IMR-90 (cell line): Measurements from ENCODE around the gene SLC5A11. TPM values are rescaled to one million over a fixed set of nuclear protein-coding genes. Genes with fewer than 3 reads are reported as not detected.

Experiments used
- ATAC-seq: fragments of 200-7000 bp; cut with Tn5 transposase; 2 replicates; pipeline ENCODE4 v1.9.1; 2020; ENCODE audit warnings: low read depth, mild to moderate bottlenecking, moderate library complexity
- BruUV-seq: library from RNA; stranded (reverse); fragments of 400-500 nt; replicated peaks from 2 replicates; lab custom pipeline; 2021; lab: Mats Ljungman, UMichigan
- CTCF ChIA-PET: fragments of 300-600 bp; formaldehyde crosslinking; extraction: SDS; loops from one replicate; lab custom pipeline; 2021; ENCODE audit warnings: antibody characterized with exemption; lab: Yijun Ruan, JAX
- POLR2A ChIA-PET: fragments of 300-600 bp; sonication (Branson Sonifier 250); formaldehyde crosslinking; loops from one replicate; lab custom pipeline; 2022; ENCODE audit warnings: antibody characterized with exemption; ENCODE audit not compliant: unreplicated experiment; lab: Charles Lee
- DNase-seq: peaks from one replicate; pipeline ENCODE4 v3.0.0; 2013
- H2AFZ ChIP-seq: replicated peaks from 2 replicates; pipeline ENCODE3; 2013; ENCODE audit warnings: low read length, mild to moderate bottlenecking; ENCODE audit not compliant: poor library complexity
- H2AK5ac ChIP-seq: 2 replicates; pipeline ENCODE4 v1.6.1; 2013; ENCODE audit warnings: low read depth, low read length, inconsistent platforms
- H2AK9ac ChIP-seq: replicated peaks from 2 replicates; pipeline ENCODE3; 2013; ENCODE audit warnings: mild to moderate bottlenecking, low read depth, low read length, moderate library complexity; ENCODE audit not compliant: poor library complexity
- H2BK120ac ChIP-seq: 2 replicates; pipeline ENCODE4 v1.6.1; 2013; ENCODE audit warnings: low read depth, low read length, inconsistent platforms
- H2BK15ac ChIP-seq: 3 replicates; pipeline ENCODE4 v1.6.1; 2013; ENCODE audit warnings: low read depth, low read length, inconsistent platforms
- H2BK20ac ChIP-seq: 2 replicates; pipeline ENCODE4 v1.6.1; 2013; ENCODE audit warnings: low read depth, mild to moderate bottlenecking, inconsistent platforms, low read length, moderate library complexity
- H2BK5ac ChIP-seq: 2 replicates; pipeline ENCODE4 v1.6.1; 2013; ENCODE audit warnings: mild to moderate bottlenecking, low read depth, low read length, inconsistent platforms; ENCODE audit not compliant: poor library complexity, severe bottlenecking
- H3K14ac ChIP-seq: replicated peaks from 2 replicates; pipeline ENCODE4 v1.6.1; 2013; ENCODE audit warnings: low read depth, low read length, inconsistent platforms
- H3K18ac ChIP-seq: 2 replicates; pipeline ENCODE4 v1.6.1; 2013; ENCODE audit warnings: low read depth, low read length, control low read depth
- H3K23ac ChIP-seq: 2 replicates; pipeline ENCODE4 v1.6.1; 2013; ENCODE audit warnings: low read depth, low read length, inconsistent platforms
- H3K27ac ChIP-seq: 2 replicates; pipeline ENCODE4 v1.5.1; 2013; ENCODE audit warnings: mild to moderate bottlenecking, control low read depth, low read length; ENCODE audit not compliant: insufficient read depth
- H3K27me3 ChIP-seq: 2 replicates; pipeline ENCODE4 v1.6.1; 2013; ENCODE audit warnings: low read length; ENCODE audit not compliant: control insufficient read depth, insufficient read depth
- H3K36me3 ChIP-seq: 2 replicates; pipeline ENCODE4 v1.6.1; 2013; ENCODE audit warnings: low read length, mixed read lengths; ENCODE audit not compliant: control insufficient read depth, insufficient read depth
- H3K4ac ChIP-seq: 2 replicates; pipeline ENCODE4 v1.6.1; 2013; ENCODE audit warnings: low read depth, low read length, inconsistent platforms
- H3K4me1 ChIP-seq: 2 replicates; pipeline ENCODE4 v1.6.1; 2013; ENCODE audit warnings: low read length, mixed read lengths; ENCODE audit not compliant: control insufficient read depth, insufficient read depth
- H3K4me2 ChIP-seq: 2 replicates; pipeline ENCODE4 v1.6.1; 2013; ENCODE audit warnings: low read depth, mild to moderate bottlenecking, control low read depth, low read length, moderate library complexity
- H3K4me3 ChIP-seq: 2 replicates; pipeline ENCODE4 v1.5.1; 2013; ENCODE audit warnings: low read depth, mild to moderate bottlenecking, control low read depth, low read length, moderate library complexity; ENCODE audit not compliant: insufficient read depth
- H3K56ac ChIP-seq: 2 replicates; pipeline ENCODE4 v1.6.1; 2013; ENCODE audit warnings: low read length, inconsistent platforms; ENCODE audit not compliant: insufficient read depth; ENCODE audit errors: extremely low read depth
- H3K79me1 ChIP-seq, 2 experiments: 2 replicates each; pipeline ENCODE4 v1.6.1; 2013; ENCODE audit warnings: low read length in 2 of 2, inconsistent platforms in 1 of 2, low read depth in 1 of 2
- H3K9ac ChIP-seq: 2 replicates; pipeline ENCODE4 v1.6.1; 2013; ENCODE audit warnings: low read depth, low read length, control low read depth
- H3K9me1 ChIP-seq: 2 replicates; pipeline ENCODE4 v1.6.1; 2013; ENCODE audit warnings: low read length, inconsistent platforms; ENCODE audit not compliant: insufficient read depth
- H3K9me3 ChIP-seq: 2 replicates; pipeline ENCODE4 v1.6.1; 2013; ENCODE audit warnings: low read length; ENCODE audit not compliant: control insufficient read depth, insufficient read depth
- H4K20me1 ChIP-seq: 2 replicates; pipeline ENCODE4 v1.6.1; 2013; ENCODE audit warnings: low read length, inconsistent platforms; ENCODE audit not compliant: insufficient read depth
- H4K5ac ChIP-seq: 2 replicates; pipeline ENCODE4 v1.6.1; 2013; ENCODE audit warnings: mild to moderate bottlenecking, low read depth, low read length, control low read depth
- H4K8ac ChIP-seq, 2 experiments: 2 replicates each; pipeline ENCODE4 v1.6.1; 2013; ENCODE audit warnings: low read depth in 2 of 2, low read length in 2 of 2, control low read depth in 1 of 2, inconsistent platforms in 1 of 2
- H4K91ac ChIP-seq: 2 replicates; pipeline ENCODE4 v1.6.1; 2013; ENCODE audit warnings: low read depth, low read length, inconsistent platforms; ENCODE audit not compliant: insufficient read depth
- CEBPB ChIP-seq: IDR thresholded peaks from 2 replicates; pipeline ENCODE4 v1.6.1; 2012; ENCODE audit warnings: low read depth, low read length, improper control_type of control experiment
- FOS ChIP-seq: fragments of 150-350 bp; IDR thresholded peaks from 2 replicates; pipeline ENCODE4 v1.6.1; 2016; ENCODE audit warnings: low read depth, low read length
- MAFK ChIP-seq: IDR thresholded peaks from 2 replicates; pipeline ENCODE4 v1.6.1; 2012; ENCODE audit warnings: low read depth, low read length, improper control_type of control experiment
- MXI1 ChIP-seq: IDR thresholded peaks from 2 replicates; pipeline ENCODE4 v1.6.1; 2012; ENCODE audit warnings: low read depth, mild to moderate bottlenecking, low read length, moderate library complexity, borderline replicate concordance
- RFX5 ChIP-seq: IDR thresholded peaks from 2 replicates; pipeline ENCODE4 v1.8.0; 2012; ENCODE audit warnings: low read depth, mild to moderate bottlenecking, low read length, moderate library complexity
- WGBS, 2 experiments: methylation state at CpG; one replicate each; pipeline versions ENCODE4 v1.1.5 to v1.1.7; 2013; ENCODE audit warnings: missing lambda C conversion rate in 2 of 2; ENCODE audit not compliant: insufficient read length in 1 of 2; ENCODE audit errors: extremely low coverage in 2 of 2; 5-methylcytosine and 5-hydroxymethylcytosine counted together
- dilution Hi-C: fragments of 300-500 bp; cut with HindIII; formaldehyde crosslinking; loops from one replicate; pipeline ENCODE4 v1.14.3; 2018; ENCODE audit warnings: low sequenced_read_pairs; ENCODE audit not compliant: unreplicated experiment
- in situ Hi-C: fragments of 300-500 bp; cut with MboI; formaldehyde crosslinking; loops from 3 replicates; pipeline ENCODE4 v1.14.3; 2019; ENCODE audit warnings: low sequenced_read_pairs, inconsistent platforms, mixed read lengths
- intact Hi-C: fragments of 100-400 bp; cut with micrococcal nuclease; formaldehyde crosslinking; loops from 2 replicates; pipeline ENCODE4 v1.10.0; 2022
- polyA plus RNA-seq, 3 experiments: library from polyadenylated mRNA; depleted of rRNA; stranded (reverse); fragments of >200 nt; gene quantifications; 2 replicates each; pipeline ENCODE4 v1.2.3, GENCODE V29; 2012; ENCODE audit warnings: low replicate concordance in 1 of 3
- total RNA-seq: library from RNA; depleted of rRNA; stranded (reverse); fragments of >200 nt; gene quantifications from 2 replicates; pipeline ENCODE4 v1.2.3, GENCODE V29; 2012

SLC5A11 gene
- total and polyA plus RNA-seq, 2 of the 4 experiments (the other 2 are of a cell fraction), result under 0.01 TPM; not detected in 1

- Histone ChIP-seq H4K5ac (no peak overlapping the region), H2AK9ac (no peak overlapping the region), H3K14ac (no peak overlapping the region), H3K27me3 (no peaks in the 10 kb centered on the region), H3K79me1 (peaks cover 0 to 8% of the 10 kb centered on the region in 2 experiments; a peak in 2 of 4 replicates), H4K8ac (no peak overlapping the region), H3K27ac (no peak overlapping the region), H3K9me3 (no peaks in the 10 kb centered on the region), H3K4me1 (no peaks in the 10 kb centered on the region), H2BK120ac (no peak overlapping the region), H3K9ac (no peak overlapping the region), H3K4me3 (no peak overlapping the region), H2AFZ (no peak overlapping the region), H2AK5ac (no peak overlapping the region), H3K36me3 (peaks cover 37% of the 10 kb centered on the region), H3K4me2 (no peak overlapping the region), H3K9me1 (no peaks in the 10 kb centered on the region; the same call in 1 of the 2 replicates), H2BK15ac (no peak overlapping the region), H4K20me1 (no peaks in the 10 kb centered on the region), H3K56ac (no peak overlapping the region), H2BK5ac (no peak overlapping the region), H2BK20ac (no peak overlapping the region), H3K18ac (no peak overlapping the region), H4K91ac (no peak overlapping the region), H3K4ac (no peak overlapping the region), H3K23ac (no peak overlapping the region)
- POLR2A ChIA-PET, result no interaction called here
- in situ Hi-C loops, result no loop called here
- dilution Hi-C loops, result no loop called here
- DNase-seq (no peak), ATAC-seq (no peak)
- TF ChIP-seq FOS (no peak), CEBPB (no peak), MAFK (no peak), MXI1 (no peak), RFX5 (no peak)
- no TSS peak for BruUV-seq
- intact Hi-C loops, result no loop called here
- 82% methylated on average over 7 of the region's 9 CpGs; no CpG with 5 or more reads in 1 of the 2 experiments for WGBS, 2 experiments
- CTCF ChIA-PET, result no interaction called here
These were observed 18.8 kb upstream of the SLC5A11 start for GRCh38 chr16:24826817-24827566.
